ENCODE results near the gene VTI1A. TPM values are rescaled to one million over a fixed set of nuclear protein-coding genes. Genes with fewer than 3 reads are reported as not detected.
A peak's percentile ranks its signal among the peaks of the same experiment; 100 is the strongest.

Gene VTI1A
- polyA plus RNA-seq, 2 of the 4 experiments (the other 2 are of a cell fraction) = 17.0 to 25.3 TPM

DNA sequence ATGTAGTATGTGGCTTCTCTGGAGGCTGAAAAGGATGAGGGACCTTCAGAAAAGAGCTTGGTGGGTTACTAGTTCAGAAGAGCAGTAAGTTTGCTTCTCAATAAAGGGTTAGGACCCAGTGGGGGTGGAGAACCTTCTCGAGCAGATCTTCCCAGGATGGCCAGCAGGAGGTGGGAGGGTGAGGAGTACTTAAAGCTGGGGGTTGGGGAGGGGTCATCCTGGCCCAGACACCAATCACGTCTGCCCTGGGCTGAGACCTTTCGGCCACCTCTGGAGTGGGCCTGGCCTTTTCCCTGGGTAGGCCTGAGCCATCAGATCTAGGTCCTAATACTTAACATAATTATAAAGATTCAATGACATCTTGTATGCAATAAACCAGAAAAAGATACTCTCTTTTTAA, 354.0 kb downstream of the VTI1A start:
- H3K9me3 ChIP-seq = no peaks in the 10 kb centered on the region
- peaks cover 27% of the 10 kb centered on the region for H3K4me1 ChIP-seq
- CTCF ChIA-PET = interaction anchor here (0.6 kb wide), 1 partner anchor 88 kb away, joined by 3 read pairs; no protein-coding TSS in a partner anchor
- DNase-seq (ENCODE audit: low read depth in 1 of 2, low spot score in 1 of 2) (peak in 1 of 2 experiments; percentile 35), FAIRE-seq (no peak), ATAC-seq (peak in 1 of 2 experiments; percentile 39; a peak in 1 of 6 replicates)
- TF ChIP-seq NR3C1 (IDR thresholded peaks at IDR 0.05) (no peak), EP300 (IDR thresholded peaks at IDR 0.05) (no peak), ZSCAN20 (CRISPR knock-in tag; IDR thresholded peaks at IDR 0.05) (no peak), SMC3 (IDR thresholded peaks at IDR 0.05) (no peak), CBX8 (IDR thresholded peaks at IDR 0.05) (no peak), ZFP36 (IDR thresholded peaks at IDR 0.05; ENCODE audit: borderline replicate concordance, partially characterized antibody) (no peak), CEBPB (IDR thresholded peaks at IDR 0.05) (no peak), CHD2 (IDR thresholded peaks at IDR 0.05; ENCODE audit: low read length, partially characterized antibody) (no peak)
- TF ChIP-seq, protein P1, sequence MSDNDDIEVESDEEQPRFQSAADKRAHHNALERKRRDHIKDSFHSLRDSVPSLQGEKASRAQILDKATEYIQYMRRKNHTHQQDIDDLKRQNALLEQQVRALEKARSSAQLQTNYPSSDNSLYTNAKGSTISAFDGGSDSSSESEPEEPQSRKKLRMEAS (IDR thresholded peaks at IDR 0.05) = no peak
- TF ChIP-seq, protein P2, sequence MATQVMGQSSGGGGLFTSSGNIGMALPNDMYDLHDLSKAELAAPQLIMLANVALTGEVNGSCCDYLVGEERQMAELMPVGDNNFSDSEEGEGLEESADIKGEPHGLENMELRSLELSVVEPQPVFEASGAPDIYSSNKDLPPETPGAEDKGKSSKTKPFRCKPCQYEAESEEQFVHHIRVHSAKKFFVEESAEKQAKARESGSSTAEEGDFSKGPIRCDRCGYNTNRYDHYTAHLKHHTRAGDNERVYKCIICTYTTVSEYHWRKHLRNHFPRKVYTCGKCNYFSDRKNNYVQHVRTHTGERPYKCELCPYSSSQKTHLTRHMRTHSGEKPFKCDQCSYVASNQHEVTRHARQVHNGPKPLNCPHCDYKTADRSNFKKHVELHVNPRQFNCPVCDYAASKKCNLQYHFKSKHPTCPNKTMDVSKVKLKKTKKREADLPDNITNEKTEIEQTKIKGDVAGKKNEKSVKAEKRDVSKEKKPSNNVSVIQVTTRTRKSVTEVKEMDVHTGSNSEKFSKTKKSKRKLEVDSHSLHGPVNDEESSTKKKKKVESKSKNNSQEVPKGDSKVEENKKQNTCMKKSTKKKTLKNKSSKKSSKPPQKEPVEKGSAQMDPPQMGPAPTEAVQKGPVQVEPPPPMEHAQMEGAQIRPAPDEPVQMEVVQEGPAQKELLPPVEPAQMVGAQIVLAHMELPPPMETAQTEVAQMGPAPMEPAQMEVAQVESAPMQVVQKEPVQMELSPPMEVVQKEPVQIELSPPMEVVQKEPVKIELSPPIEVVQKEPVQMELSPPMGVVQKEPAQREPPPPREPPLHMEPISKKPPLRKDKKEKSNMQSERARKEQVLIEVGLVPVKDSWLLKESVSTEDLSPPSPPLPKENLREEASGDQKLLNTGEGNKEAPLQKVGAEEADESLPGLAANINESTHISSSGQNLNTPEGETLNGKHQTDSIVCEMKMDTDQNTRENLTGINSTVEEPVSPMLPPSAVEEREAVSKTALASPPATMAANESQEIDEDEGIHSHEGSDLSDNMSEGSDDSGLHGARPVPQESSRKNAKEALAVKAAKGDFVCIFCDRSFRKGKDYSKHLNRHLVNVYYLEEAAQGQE (IDR thresholded peaks at IDR 0.05) = no peak
- WGBS (ENCODE audit: missing lambda C conversion rate) = 93% methylated on average over 3 of the region's 3 CpGs
- POLR2A ChIA-PET = interaction anchor here (1.4 kb wide), 1 partner anchor 10 kb away, joined by 7 read pairs; no protein-coding TSS in a partner anchor
- no peak overlapping the region for H3K4me3 ChIP-seq
- peak overlapping the region; percentile 57; the same call in 2 of the 3 replicates for H3K4me2 ChIP-seq
- H3K27ac ChIP-seq = peak overlapping the region; percentile 51 to 65

GRCh38 chr10:112801748-112802147, 354.7 kb downstream of the VTI1A start:
- POLR2A ChIA-PET = interaction anchor here (1.4 kb wide), 1 partner anchor 9 kb away, joined by 7 read pairs; no protein-coding TSS in a partner anchor
- 36% methylated on average over 4 of the region's 4 CpGs for WGBS (ENCODE audit: missing lambda C conversion rate)

GRCh38 chr10:112802411-112803022, 355.5 kb downstream of the VTI1A start:
- no peak for ATAC-seq
- H3K4me3 ChIP-seq = no peak overlapping the region

More at GRCh38 chr10:112801748-112802147, 354.7 kb downstream of the VTI1A start:
- peak in 1 of 2 experiments; percentile 24; a peak in 1 of 4 replicates for TF ChIP-seq CEBPB (IDR thresholded peaks at IDR 0.05)
- TF ChIP-seq CTCF (IDR thresholded peaks at IDR 0.05) = no peak
- no peak for TF ChIP-seq CHD2 (IDR thresholded peaks at IDR 0.05; ENCODE audit: low read length, partially characterized antibody)
- TF ChIP-seq BHLHE40 (IDR thresholded peaks at IDR 0.05; ENCODE audit: low read depth, low read length) = no peak
- peaks cover 27% of the 10 kb centered on the region for H3K4me1 ChIP-seq
- no peaks in the 10 kb centered on the region for H3K9me3 ChIP-seq
- FAIRE-seq = no peak
- ATAC-seq = peak in 1 of 2 experiments; percentile 30; a peak in 1 of 6 replicates
- peak in 1 of 2 experiments; percentile 28 for DNase-seq (ENCODE audit: low read depth in 1 of 2, low spot score in 1 of 2)
- CTCF ChIA-PET = interaction anchor here (0.6 kb wide), 1 partner anchor 88 kb away, joined by 3 read pairs; no protein-coding TSS in a partner anchor
- H3K4me2 ChIP-seq = peak overlapping the region; percentile 57
- peak overlapping the region; percentile 51 to 65 for H3K27ac ChIP-seq
- H3K4me3 ChIP-seq = no peak overlapping the region

More at GRCh38 chr10:112802411-112803022, 355.5 kb downstream of the VTI1A start:
- DNase-seq (ENCODE audit: low read depth in 1 of 2, low spot score in 1 of 2) (no peak), FAIRE-seq (no peak)
- CTCF ChIA-PET = no interaction called here
- peak overlapping the region in 1 of 2 experiments; percentile 65; a peak in 3 of 6 replicates for H3K27ac ChIP-seq
- TF ChIP-seq, protein P1 (IDR thresholded peaks at IDR 0.05) = no peak
- TF ChIP-seq CHD4 (IDR thresholded peaks at IDR 0.05; ENCODE audit: borderline replicate concordance) (no peak), HOXB13 (CRISPR knock-in tag; IDR thresholded peaks at IDR 0.05; ENCODE audit: low read depth) (no peak), HEYL (CRISPR knock-in tag; IDR thresholded peaks at IDR 0.05) (no peak)
- POLR2A ChIA-PET = no interaction called here
- no peak overlapping the region; the same call in 1 of the 3 replicates for H3K4me2 ChIP-seq
- WGBS (ENCODE audit: missing lambda C conversion rate) = 96% methylated on average over 5 of the region's 5 CpGs
- no peaks in the 10 kb centered on the region for H3K9me3 ChIP-seq
- H3K4me1 ChIP-seq = peaks cover 27% of the 10 kb centered on the region

Data from A549 (cell line).